Activated naive CD4-positive, alpha-beta T cell treated with Interleukin-2 at 50 U/mL for 16 hours (primary cell): ENCODE measurements around the gene FCN1.

Experiments used
- DNase-seq: peaks from one replicate; pipeline ENCODE4 v3.0.0-alpha.2; 2020

The FCN1 gene

GRCh38 chr9:134950386-134951210 is 32.9 kb upstream of the FCN1 start:
- DNase-seq, result no peak

- no peak for DNase-seq
Observed at GRCh38 chr9:134949681-134950385, 32.1 kb upstream of the FCN1 start.

DNA sequence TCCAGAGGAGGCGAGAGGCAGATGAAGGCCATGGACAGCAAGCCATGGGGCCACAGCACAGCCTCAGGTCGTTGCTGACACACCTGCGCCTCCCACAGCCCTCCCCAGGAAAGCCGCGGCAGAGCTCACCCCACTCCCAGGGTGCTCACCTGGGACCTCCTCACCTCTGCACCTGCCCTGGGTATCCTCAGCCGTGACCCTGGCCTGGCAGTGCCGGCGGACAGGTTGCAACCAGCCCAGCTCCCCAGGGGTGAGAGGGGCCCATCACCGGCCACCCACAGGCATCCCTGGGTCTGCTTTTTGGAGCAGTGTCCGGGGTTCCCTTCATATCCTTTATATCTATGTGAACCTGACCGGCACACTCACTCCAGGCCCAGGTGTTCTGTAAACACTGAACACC is 30.4 kb upstream of the FCN1 start:
- DNase-seq, result no peak

DNA sequence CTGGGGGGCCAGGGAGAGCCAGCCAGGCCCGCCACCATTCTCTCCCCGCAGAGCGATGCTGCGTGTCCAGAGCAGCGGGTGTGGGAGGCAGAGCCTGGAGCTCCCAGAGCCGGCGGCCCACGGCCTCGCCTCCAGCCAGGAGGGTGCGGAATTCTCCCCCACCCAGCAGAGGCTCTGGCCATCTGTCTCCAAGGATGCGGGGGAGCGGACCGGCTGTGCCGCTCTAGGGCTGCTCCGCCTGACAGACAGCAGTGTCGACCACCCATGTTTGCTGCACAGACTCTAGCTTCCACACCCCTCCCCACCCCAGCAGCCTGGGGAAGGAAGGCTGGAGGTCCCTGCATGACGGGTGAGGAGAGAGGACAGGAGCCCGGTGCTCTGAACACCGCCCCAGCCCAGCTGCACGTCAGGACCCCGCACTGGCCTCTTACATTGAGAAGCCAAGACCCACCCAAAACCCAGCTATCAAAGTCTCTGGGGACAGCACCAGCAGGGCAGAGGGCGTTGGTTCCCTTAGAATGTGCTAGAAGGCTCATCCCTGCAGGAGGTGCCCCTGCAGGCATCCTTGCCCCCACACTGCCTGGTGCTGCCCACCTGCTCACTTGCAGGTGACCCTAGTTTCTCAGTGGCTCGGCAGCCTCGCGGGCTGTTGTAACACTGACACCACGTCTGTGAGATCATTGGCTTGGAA is 29.7 kb upstream of the FCN1 start:
- no peak for DNase-seq

GRCh38 chr9:134946663-134947062 is 29.0 kb upstream of the FCN1 start:
- no peak for DNase-seq

- DNase-seq, result no peak
Observed at GRCh38 chr9:134945509-134946275, 28.0 kb upstream of the FCN1 start.

- DNase-seq, result no peak
Observed at GRCh38 chr9:134944916-134945315, 27.2 kb upstream of the FCN1 start.

- DNase-seq, result no peak
Observed at GRCh38 chr9:134944351-134944802, 26.7 kb upstream of the FCN1 start.

GRCh38 chr9:134943836-134944235 is 26.1 kb upstream of the FCN1 start:
- DNase-seq, result no peak

GRCh38 chr9:134943411-134943810 is 25.7 kb upstream of the FCN1 start:
- no peak for DNase-seq

GRCh38 chr9:134942788-134943184 is 25.1 kb upstream of the FCN1 start:
- no peak for DNase-seq

GRCh38 chr9:134942011-134942787 is 24.5 kb upstream of the FCN1 start:
- no peak for DNase-seq

GRCh38 chr9:134940236-134941208 is 22.8 kb upstream of the FCN1 start:
- no peak for DNase-seq

DNA sequence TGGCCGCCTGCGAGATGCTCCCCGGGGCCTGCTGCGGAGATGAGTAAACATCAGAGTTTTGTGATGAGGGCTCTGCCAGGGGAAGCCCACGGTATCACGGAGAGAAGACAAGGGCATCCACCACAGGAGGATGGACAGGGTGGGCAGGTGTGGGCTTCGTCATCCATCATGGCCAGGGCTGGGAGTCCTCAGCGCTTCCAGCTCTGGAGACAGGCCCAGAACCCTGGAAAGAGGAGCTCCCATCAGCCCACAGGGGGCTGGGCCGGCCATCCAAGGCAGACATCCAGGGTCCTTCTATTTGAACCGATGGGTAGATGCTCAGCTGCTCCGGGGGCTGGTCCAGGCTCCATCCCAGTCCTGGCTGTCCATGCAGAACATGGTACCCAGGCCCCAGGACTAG is 22.1 kb upstream of the FCN1 start:
- no peak for DNase-seq

DNA sequence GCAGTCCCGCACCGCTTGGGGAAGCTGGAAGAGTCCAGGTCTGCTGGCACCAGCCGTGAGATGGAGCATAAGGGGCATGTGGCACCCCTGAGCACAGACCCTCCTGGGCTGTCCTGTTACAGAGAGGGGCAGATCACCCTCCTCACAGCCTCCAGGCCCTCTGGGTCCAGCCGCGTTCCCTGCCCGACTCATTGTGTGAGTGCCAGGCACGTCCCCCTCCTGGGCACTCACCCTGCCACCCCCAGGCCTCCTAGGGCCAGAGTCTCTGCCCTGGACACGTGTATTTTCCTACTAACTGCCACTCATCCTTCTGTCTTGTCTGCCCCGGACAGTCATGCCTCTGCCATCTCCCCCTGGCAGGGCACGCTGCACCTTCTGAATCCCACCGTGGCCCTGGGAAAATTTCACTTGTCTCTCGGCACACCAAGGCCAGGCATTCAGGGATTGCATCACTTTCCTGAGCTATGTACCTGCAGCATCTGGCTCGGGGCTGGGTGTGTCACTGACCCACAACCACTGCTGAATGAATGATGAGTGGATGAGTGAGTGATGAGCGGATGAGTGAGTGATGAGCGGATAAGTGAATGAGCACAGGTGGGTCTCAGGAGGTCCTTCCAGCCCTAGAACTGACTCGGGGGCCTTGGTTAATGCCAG is 21.5 kb upstream of the FCN1 start:
- DNase-seq, result no peak

GRCh38 chr9:134938346-134939079 is 20.8 kb upstream of the FCN1 start:
- no peak for DNase-seq

DNA sequence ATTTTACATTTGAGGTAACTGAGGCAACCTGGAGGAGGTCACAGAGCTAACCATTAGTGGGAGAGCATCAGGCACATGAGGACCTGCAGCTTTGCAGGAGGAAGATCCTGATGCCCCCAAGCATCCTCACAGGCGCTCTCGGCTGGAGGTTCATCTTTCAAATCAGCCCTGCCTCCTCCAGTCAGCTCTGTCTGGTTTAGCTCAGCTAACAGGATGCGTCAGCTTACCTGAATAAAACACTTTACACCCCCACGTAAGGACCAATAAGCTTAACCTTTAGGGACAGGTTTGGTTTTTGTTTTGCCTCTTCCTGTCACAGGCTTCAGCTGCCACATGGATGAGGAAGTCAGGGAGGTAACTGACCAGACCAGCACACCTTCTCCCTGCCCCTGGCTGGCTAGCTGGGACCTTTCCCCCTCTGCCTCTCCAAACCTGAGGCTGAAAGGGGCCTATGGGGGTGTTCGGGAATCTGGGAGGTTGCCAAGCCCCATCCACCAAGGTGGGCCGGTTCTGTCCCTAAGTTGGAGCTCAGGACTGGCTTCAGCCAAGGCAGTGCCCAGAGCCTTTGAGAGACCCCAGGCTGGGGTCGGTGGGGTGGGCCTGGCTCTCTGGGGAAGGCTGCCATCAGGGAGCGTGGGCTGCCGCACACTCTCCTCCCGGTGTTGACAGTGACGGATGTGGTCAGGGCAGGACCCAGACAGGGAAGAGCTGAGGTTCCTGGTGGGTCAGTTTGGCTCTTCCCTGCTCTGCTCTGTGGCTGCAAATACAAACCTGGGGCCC is 20.0 kb upstream of the FCN1 start:
- no peak for DNase-seq

- DNase-seq, result no peak
Observed at GRCh38 chr9:134937164-134937555, 19.4 kb upstream of the FCN1 start.
